ENCODE results near the gene FILIP1.
A peak's percentile ranks its signal among the peaks of the same experiment; 100 is the strongest.

The FILIP1 gene

GRCh38 chr6:75337835-75338580 is 155.6 kb downstream of the FILIP1 start:
- no peak overlapping the region for H3K9ac ChIP-seq (ENCODE audit: insufficient read length, low read depth)
- no peaks in the 10 kb centered on the region for H3K27me3 ChIP-seq (ENCODE audit: insufficient read depth, insufficient read length)
- TF ChIP-seq ZNF274 (IDR thresholded peaks at IDR 0.05; ENCODE audit: low read depth, low read length) (no peak), YY1 (IDR thresholded peaks at IDR 0.05; ENCODE audit: insufficient read depth, insufficient read length) (no peak), SUZ12 (IDR thresholded peaks at IDR 0.05; ENCODE audit: extremely low read depth, insufficient read depth, insufficient read length) (no peak)
- no peak for DNase-seq (ENCODE audit: low read depth, low spot score)
- H3K4me3 ChIP-seq (ENCODE audit: insufficient read length, low read depth): no peak overlapping the region
- no peaks in the 10 kb centered on the region for H3K4me1 ChIP-seq (ENCODE audit: insufficient read depth, insufficient read length)
- H3K36me3 ChIP-seq (ENCODE audit: insufficient read depth, insufficient read length, low read length): no peaks in the 10 kb centered on the region
- H3K9me3 ChIP-seq (ENCODE audit: insufficient read depth, low read length): no peaks in the 10 kb centered on the region

GRCh38 chr6:75334266-75335040 is 159.1 kb downstream of the FILIP1 start:
- H3K4me3 ChIP-seq (ENCODE audit: insufficient read length, low read depth): peak overlapping the region; percentile 39
- H3K27me3 ChIP-seq (ENCODE audit: insufficient read depth, insufficient read length): no peaks in the 10 kb centered on the region
- H3K4me1 ChIP-seq (ENCODE audit: insufficient read depth, insufficient read length): no peaks in the 10 kb centered on the region
- DNase-seq (ENCODE audit: low read depth, low spot score): peak; percentile 91
- no peaks in the 10 kb centered on the region for H3K36me3 ChIP-seq (ENCODE audit: insufficient read depth, insufficient read length, low read length)
- peak overlapping the region; percentile 65 for H3K9ac ChIP-seq (ENCODE audit: insufficient read length, low read depth)
- H3K9me3 ChIP-seq (ENCODE audit: insufficient read depth, low read length): no peaks in the 10 kb centered on the region
- TF ChIP-seq YY1 (IDR thresholded peaks at IDR 0.05; ENCODE audit: insufficient read depth, insufficient read length): no peak
- TF ChIP-seq ZNF274 (IDR thresholded peaks at IDR 0.05; ENCODE audit: low read depth, low read length): no peak

- H3K9me3 ChIP-seq (ENCODE audit: insufficient read depth, low read length): no peaks in the 10 kb centered on the region
- no peaks in the 10 kb centered on the region for H3K36me3 ChIP-seq (ENCODE audit: insufficient read depth, insufficient read length, low read length)
- peak overlapping the region; percentile 65 for H3K9ac ChIP-seq (ENCODE audit: insufficient read length, low read depth)
- H3K4me1 ChIP-seq (ENCODE audit: insufficient read depth, insufficient read length): no peaks in the 10 kb centered on the region
- peak overlapping the region; percentile 39 for H3K4me3 ChIP-seq (ENCODE audit: insufficient read length, low read depth)
- no peak for DNase-seq (ENCODE audit: low read depth, low spot score)
- TF ChIP-seq YY1 (IDR thresholded peaks at IDR 0.05; ENCODE audit: insufficient read depth, insufficient read length): no peak
- TF ChIP-seq SUZ12 (IDR thresholded peaks at IDR 0.05; ENCODE audit: extremely low read depth, insufficient read depth, insufficient read length): no peak
- no peak for TF ChIP-seq ZNF274 (IDR thresholded peaks at IDR 0.05; ENCODE audit: low read depth, low read length)
- H3K27me3 ChIP-seq (ENCODE audit: insufficient read depth, insufficient read length): no peaks in the 10 kb centered on the region
Measured at GRCh38 chr6:75333676-75334200, 159.9 kb downstream of the FILIP1 start.

- Histone ChIP-seq H3K27me3 (ENCODE audit: insufficient read depth, insufficient read length) (no peaks in the 10 kb centered on the region), H3K36me3 (ENCODE audit: insufficient read depth, insufficient read length, low read length) (no peaks in the 10 kb centered on the region), H3K4me3 (ENCODE audit: insufficient read length, low read depth) (no peak overlapping the region), H3K4me1 (ENCODE audit: insufficient read depth, insufficient read length) (no peaks in the 10 kb centered on the region), H3K9ac (ENCODE audit: insufficient read length, low read depth) (no peak overlapping the region), H3K9me3 (ENCODE audit: insufficient read depth, low read length) (no peaks in the 10 kb centered on the region)
- TF ChIP-seq YY1 (IDR thresholded peaks at IDR 0.05; ENCODE audit: insufficient read depth, insufficient read length) (no peak), ZNF274 (IDR thresholded peaks at IDR 0.05; ENCODE audit: low read depth, low read length) (no peak), SUZ12 (IDR thresholded peaks at IDR 0.05; ENCODE audit: extremely low read depth, insufficient read depth, insufficient read length) (no peak)
- DNase-seq (ENCODE audit: low read depth, low spot score): no peak
Measured at GRCh38 chr6:75331151-75331550, 162.4 kb downstream of the FILIP1 start.

- Histone ChIP-seq H3K9me3 (ENCODE audit: insufficient read depth, low read length) (no peaks in the 10 kb centered on the region; the same call in 1 of the 2 replicates), H3K4me1 (ENCODE audit: insufficient read depth, insufficient read length) (no peaks in the 10 kb centered on the region), H3K9ac (ENCODE audit: insufficient read length, low read depth) (no peak overlapping the region), H3K27me3 (ENCODE audit: insufficient read depth, insufficient read length) (no peaks in the 10 kb centered on the region), H3K4me3 (ENCODE audit: insufficient read length, low read depth) (no peak overlapping the region), H3K36me3 (ENCODE audit: insufficient read depth, insufficient read length, low read length) (no peaks in the 10 kb centered on the region)
- TF ChIP-seq SUZ12 (IDR thresholded peaks at IDR 0.05; ENCODE audit: extremely low read depth, insufficient read depth, insufficient read length) (no peak), ZNF274 (IDR thresholded peaks at IDR 0.05; ENCODE audit: low read depth, low read length) (no peak)
- no peak for DNase-seq (ENCODE audit: low read depth, low spot score)
Measured at GRCh38 chr6:75329703-75330102, 163.9 kb downstream of the FILIP1 start.

- Histone ChIP-seq H3K4me1 (ENCODE audit: insufficient read depth, insufficient read length) (no peaks in the 10 kb centered on the region), H3K9me3 (ENCODE audit: insufficient read depth, low read length) (no peaks in the 10 kb centered on the region; the same call in 1 of the 2 replicates), H3K4me3 (ENCODE audit: insufficient read length, low read depth) (no peak overlapping the region), H3K27me3 (ENCODE audit: insufficient read depth, insufficient read length) (no peaks in the 10 kb centered on the region), H3K9ac (ENCODE audit: insufficient read length, low read depth) (no peak overlapping the region), H3K36me3 (ENCODE audit: insufficient read depth, insufficient read length, low read length) (no peaks in the 10 kb centered on the region)
- TF ChIP-seq SUZ12 (IDR thresholded peaks at IDR 0.05; ENCODE audit: extremely low read depth, insufficient read depth, insufficient read length) (no peak), ZNF274 (IDR thresholded peaks at IDR 0.05; ENCODE audit: low read depth, low read length) (no peak)
- no peak for DNase-seq (ENCODE audit: low read depth, low spot score)
Measured at GRCh38 chr6:75327807-75328206, 165.8 kb downstream of the FILIP1 start.

GRCh38 chr6:75326557-75327258 is 166.9 kb downstream of the FILIP1 start:
- TF ChIP-seq ZNF274 (IDR thresholded peaks at IDR 0.05; ENCODE audit: low read depth, low read length): no peak
- TF ChIP-seq YY1 (IDR thresholded peaks at IDR 0.05; ENCODE audit: insufficient read depth, insufficient read length): no peak
- TF ChIP-seq SUZ12 (IDR thresholded peaks at IDR 0.05; ENCODE audit: extremely low read depth, insufficient read depth, insufficient read length): no peak
- no peak overlapping the region for H3K4me3 ChIP-seq (ENCODE audit: insufficient read length, low read depth)
- no peak overlapping the region for H3K9ac ChIP-seq (ENCODE audit: insufficient read length, low read depth)
- no peaks in the 10 kb centered on the region for H3K27me3 ChIP-seq (ENCODE audit: insufficient read depth, insufficient read length)
- no peaks in the 10 kb centered on the region for H3K36me3 ChIP-seq (ENCODE audit: insufficient read depth, insufficient read length, low read length)
- H3K9me3 ChIP-seq (ENCODE audit: insufficient read depth, low read length): no peaks in the 10 kb centered on the region; the same call in 1 of the 2 replicates
- no peak for DNase-seq (ENCODE audit: low read depth, low spot score)
- H3K4me1 ChIP-seq (ENCODE audit: insufficient read depth, insufficient read length): no peaks in the 10 kb centered on the region
